ENCODE measurements around the gene MAP4K1.
"Not testable (repeated sequence)": the region's sequence is repeated elsewhere in the genome, so short reads cannot be mapped to it uniquely, and the experiment has no call there.

The MAP4K1 gene

DNA sequence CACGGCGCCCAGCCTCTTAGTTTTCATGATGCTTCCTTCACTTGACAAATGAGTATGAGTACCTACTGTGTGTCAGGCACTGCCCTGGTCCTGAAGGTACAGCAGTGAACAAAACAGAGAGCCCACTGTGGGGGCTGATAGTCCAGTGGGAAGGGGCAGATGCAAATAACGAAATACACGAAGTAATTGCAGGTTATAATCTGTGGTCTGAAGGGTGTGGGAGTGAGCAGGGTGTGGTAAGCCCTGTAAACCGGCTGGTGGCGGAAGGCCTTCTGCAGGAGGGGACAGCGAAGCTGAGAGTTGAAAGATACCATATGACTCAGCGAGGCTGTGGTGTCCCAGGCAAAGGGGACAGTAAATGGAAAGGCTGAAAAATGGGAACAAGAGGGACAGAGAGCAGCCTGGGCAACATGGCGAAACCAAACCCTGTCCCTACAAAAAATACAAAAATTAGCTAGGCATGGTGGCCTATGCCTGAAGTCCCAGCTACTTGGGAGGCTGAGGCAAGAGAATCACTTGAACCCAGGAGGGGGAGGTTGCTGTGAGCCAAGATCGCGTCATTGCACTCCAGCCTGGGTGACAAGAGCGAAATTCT lies 60.5 kb downstream of the MAP4K1 start:
- peak; percentile 45 for DNase-seq
- no peaks in the 10 kb centered on the region for H3K36me3 Mint-ChIP-seq (ENCODE audit: low read depth)
- peaks cover 55% of the 10 kb centered on the region for H3K4me1 Mint-ChIP-seq (ENCODE audit: low read depth)
- no peak overlapping the region for H3K4me3 Mint-ChIP-seq
- peaks cover 10% of the 10 kb centered on the region for H3K27me3 Mint-ChIP-seq
- H3K27ac Mint-ChIP-seq: no peak overlapping the region
- no peaks in the 10 kb centered on the region for H3K9me3 Mint-ChIP-seq

DNA sequence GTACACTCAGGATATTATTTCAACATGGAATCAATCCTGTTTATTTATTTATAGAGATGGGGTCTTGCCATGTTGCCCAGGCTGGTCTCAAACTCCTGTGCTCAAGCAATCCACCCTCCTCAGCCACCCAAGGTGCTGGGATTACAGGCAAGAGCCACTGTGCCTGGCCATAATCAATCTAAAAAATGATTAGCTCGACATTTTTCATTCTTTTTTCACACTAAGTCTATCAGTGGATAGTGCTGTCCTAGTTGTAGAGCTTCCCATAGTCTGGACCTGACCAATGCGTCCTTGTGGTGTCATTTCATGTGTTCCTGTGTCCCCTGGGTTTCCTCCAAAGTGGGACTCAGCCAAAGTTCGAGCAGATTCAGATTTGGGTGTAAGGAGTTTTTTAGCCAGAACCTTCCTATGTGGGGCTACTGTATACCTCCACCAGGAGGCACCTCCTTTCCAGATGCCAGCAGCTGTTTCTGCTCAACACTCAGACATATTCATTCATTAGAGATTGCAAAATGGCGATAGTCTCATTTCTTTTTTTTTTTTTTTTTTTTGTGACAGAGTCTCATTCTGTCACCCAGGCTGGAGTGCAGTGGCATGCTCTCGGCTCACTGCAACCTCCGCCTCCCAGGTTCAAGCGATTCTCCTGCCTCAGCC lies 61.1 kb downstream of the MAP4K1 start:
- Mint-ChIP-seq H3K27ac (no peak overlapping the region), H3K36me3 (ENCODE audit: low read depth) (no peaks in the 10 kb centered on the region), H3K4me3 (no peak overlapping the region), H3K9me3 (no peaks in the 10 kb centered on the region), H3K4me1 (ENCODE audit: low read depth) (peaks cover 52% of the 10 kb centered on the region), H3K27me3 (peaks cover 3% of the 10 kb centered on the region)
- DNase-seq: no peak

DNA sequence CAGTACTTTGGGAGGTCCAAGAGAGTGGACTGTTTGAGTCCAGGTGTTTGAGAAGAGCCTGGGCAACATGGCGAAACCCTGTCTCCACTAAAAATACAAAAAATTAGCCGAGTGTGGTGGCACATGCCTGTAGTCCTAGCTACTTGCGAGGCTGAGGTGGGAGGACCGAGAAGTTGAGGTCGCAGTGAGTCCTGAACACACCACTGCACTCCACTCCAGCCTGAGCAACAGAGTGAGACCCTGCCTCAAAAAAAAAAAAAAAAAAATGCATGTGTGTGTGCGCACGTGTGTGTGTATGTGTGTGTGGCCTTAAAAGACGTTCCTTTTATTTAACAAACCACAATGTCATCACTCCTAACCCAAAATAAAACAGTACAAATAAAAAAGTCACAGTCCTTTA lies 62.6 kb downstream of the MAP4K1 start:
- no peak for DNase-seq
- H3K36me3 Mint-ChIP-seq (ENCODE audit: low read depth): no peaks in the 10 kb centered on the region
- no peak overlapping the region for H3K27ac Mint-ChIP-seq
- H3K27me3 Mint-ChIP-seq: peaks cover 3% of the 10 kb centered on the region
- no peak overlapping the region for H3K4me3 Mint-ChIP-seq
- peaks cover 59% of the 10 kb centered on the region for H3K4me1 Mint-ChIP-seq (ENCODE audit: low read depth)
- H3K9me3 Mint-ChIP-seq: no peaks in the 10 kb centered on the region

DNA sequence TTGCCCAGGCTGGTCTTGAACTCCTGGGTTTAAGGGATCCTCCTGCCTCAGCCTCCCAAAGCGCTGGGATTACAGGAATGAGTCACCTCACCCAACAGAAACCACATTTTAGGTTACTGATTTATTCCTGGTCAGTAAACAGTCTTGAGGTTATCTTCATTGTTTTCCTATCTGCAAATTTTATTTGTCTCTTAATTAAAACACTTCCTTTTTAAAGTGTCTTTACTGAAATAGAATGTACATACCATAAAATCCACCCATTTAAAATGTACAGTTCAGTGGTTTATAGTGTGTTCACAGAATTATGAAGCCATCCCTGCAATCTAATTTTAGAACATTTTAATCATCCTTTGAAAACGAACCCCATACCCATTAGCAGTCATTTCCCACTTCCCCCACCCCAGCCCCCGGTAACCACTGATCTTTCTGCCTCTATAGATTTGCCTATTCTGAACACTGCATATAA lies 63.0 kb downstream of the MAP4K1 start:
- Mint-ChIP-seq H3K27me3 (peaks cover 3% of the 10 kb centered on the region), H3K4me1 (ENCODE audit: low read depth) (peaks cover 54% of the 10 kb centered on the region), H3K36me3 (ENCODE audit: low read depth) (no peaks in the 10 kb centered on the region), H3K27ac (no peak overlapping the region), H3K9me3 (no peaks in the 10 kb centered on the region), H3K4me3 (no peak overlapping the region)
- no peak for DNase-seq

DNA sequence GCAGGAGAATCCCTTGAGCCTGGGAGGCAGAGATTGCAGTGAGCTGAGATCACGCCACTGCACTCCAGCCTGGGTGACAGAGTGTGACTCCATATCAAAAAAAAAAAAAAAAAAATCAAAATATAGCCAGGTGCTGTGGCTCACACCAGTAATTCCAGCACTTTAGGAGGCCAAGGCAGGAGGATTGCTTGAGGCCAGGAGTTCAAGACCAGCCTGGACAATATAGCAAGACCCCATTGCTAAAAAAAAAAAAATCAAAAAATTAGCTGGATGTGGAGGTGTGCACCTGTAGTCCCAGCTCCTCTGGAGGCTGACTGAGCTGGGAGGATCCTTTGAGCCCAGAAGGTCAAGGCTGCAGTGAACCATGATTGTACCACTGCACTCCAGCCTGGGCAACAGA lies 64.5 kb downstream of the MAP4K1 start:
- H3K4me1 Mint-ChIP-seq (ENCODE audit: low read depth): peaks cover 45% of the 10 kb centered on the region
- H3K36me3 Mint-ChIP-seq (ENCODE audit: low read depth); DNase-seq; H3K4me3 Mint-ChIP-seq; H3K9me3 Mint-ChIP-seq; H3K27ac Mint-ChIP-seq; H3K27me3 Mint-ChIP-seq: not testable (repeated sequence)

DNA sequence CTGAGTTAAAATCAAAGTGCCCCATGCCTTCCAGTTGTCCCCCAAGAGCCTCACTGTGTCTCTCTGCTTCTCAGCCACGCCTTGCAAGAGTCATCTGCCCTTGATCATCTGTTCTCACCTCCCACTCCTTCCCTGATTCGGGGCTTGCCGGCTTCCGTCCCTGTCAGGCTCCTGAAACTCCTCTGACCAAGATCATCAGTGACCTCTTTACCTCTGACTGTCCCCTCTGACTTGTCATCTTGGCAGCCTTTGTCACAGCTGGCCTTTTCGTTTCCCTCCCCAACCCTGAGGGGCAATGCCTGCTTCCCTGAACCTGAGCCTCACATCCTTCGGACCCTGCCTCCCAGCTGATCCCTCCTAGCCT lies 66.3 kb downstream of the MAP4K1 start:
- H3K9me3 Mint-ChIP-seq: no peaks in the 10 kb centered on the region
- peak overlapping the region; percentile 24 for H3K4me3 Mint-ChIP-seq
- peaks cover 3% of the 10 kb centered on the region for H3K27me3 Mint-ChIP-seq
- peak overlapping the region; percentile 83 for H3K27ac Mint-ChIP-seq
- peaks cover 37% of the 10 kb centered on the region for H3K4me1 Mint-ChIP-seq (ENCODE audit: low read depth)
- H3K36me3 Mint-ChIP-seq (ENCODE audit: low read depth): no peaks in the 10 kb centered on the region
- DNase-seq: peak; percentile 70

DNA sequence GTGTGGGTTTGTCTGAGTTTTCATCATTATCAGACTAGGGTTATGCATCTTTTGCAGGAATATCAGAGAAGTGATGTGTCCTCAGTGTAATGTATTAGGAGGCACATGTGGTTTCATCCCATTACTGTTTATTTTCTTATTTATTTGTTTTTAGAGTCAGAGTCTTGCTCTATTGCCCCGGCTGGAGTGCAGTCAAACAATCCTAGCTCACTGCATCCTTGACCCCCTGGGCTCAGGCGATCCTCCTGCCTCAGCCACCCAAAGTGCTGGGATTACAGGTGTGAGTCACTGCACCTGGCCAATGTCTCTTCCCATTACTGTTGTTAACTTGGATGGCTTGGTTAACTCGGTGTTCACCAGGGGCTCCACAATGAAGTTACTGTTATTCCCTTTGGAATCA lies 67.4 kb downstream of the MAP4K1 start:
- no peaks in the 10 kb centered on the region for H3K36me3 Mint-ChIP-seq (ENCODE audit: low read depth)
- H3K4me3 Mint-ChIP-seq: no peak overlapping the region
- peaks cover 35% of the 10 kb centered on the region for H3K4me1 Mint-ChIP-seq (ENCODE audit: low read depth)
- DNase-seq: no peak
- H3K9me3 Mint-ChIP-seq: no peaks in the 10 kb centered on the region
- H3K27me3 Mint-ChIP-seq: peaks cover under 1% of the 10 kb centered on the region
- no peak overlapping the region for H3K27ac Mint-ChIP-seq

DNA sequence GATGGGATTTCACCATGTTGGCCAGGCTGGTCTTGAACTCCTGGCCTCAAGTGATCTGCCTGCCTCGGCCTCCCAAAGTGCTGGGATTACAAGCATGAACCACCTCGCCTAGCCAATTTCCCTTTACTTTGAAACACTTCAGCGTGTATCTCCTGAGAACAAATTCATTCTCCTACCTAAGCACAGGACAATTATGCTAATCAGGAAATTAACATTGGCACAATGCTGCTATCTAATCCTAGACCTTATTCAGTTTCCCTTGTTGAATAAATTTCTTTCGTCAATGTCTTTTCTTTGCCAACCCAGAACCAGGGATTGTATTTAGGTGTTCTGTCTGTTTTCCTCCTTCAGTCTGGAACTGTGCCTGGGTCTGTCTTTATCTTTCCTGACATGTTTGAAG lies 67.8 kb downstream of the MAP4K1 start:
- no peak overlapping the region for H3K4me3 Mint-ChIP-seq
- no peak overlapping the region for H3K27ac Mint-ChIP-seq
- no peaks in the 10 kb centered on the region for H3K36me3 Mint-ChIP-seq (ENCODE audit: low read depth)
- peaks cover 35% of the 10 kb centered on the region for H3K4me1 Mint-ChIP-seq (ENCODE audit: low read depth)
- H3K27me3 Mint-ChIP-seq: no peaks in the 10 kb centered on the region
- DNase-seq: no peak
- no peaks in the 10 kb centered on the region for H3K9me3 Mint-ChIP-seq

DNA sequence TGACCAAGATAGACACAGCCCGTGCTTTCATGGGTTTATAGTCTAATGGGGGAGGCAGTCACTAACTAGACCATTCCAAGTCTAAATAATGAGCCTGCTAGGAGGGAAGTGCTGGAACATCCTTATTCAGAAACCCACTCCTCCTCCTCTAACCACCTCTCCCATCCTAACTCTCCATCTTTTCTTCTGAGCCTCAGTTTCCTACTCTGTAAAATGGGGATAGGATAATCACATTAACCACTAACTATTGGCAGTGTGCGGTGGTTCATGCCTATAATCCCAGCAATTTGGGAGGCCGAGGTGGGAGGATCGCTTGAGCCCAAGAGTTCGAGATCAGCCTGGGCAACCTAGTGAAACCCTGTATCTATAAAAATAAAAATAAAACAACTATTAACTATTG lies 68.7 kb downstream of the MAP4K1 start:
- Mint-ChIP-seq H3K4me1 (ENCODE audit: low read depth) (peaks cover 37% of the 10 kb centered on the region), H3K27ac (no peak overlapping the region), H3K36me3 (ENCODE audit: low read depth) (no peaks in the 10 kb centered on the region), H3K9me3 (no peaks in the 10 kb centered on the region), H3K4me3 (no peak overlapping the region), H3K27me3 (no peaks in the 10 kb centered on the region)
- no peak for DNase-seq

DNA sequence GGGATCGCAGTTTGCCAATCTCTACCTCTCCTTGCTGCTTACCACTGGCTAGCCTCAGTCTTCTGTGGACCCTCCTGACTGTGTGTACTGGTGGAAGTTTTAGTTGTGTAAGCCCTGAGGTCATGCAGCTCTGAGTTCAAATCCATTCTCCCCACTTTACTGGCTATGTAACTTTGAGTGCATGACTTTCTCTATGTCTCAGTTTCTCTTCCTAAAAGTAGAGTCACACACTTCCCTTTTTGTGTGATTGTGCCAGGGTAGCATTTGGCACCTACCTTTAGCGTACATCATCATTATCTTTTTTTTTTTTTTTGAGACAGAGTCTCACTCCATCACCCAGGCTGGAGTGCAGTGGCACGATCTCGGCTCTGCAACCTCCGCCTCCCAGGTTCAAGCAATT lies 70.3 kb downstream of the MAP4K1 start:
- Mint-ChIP-seq H3K36me3 (ENCODE audit: low read depth) (no peaks in the 10 kb centered on the region), H3K27ac (no peak overlapping the region), H3K4me1 (ENCODE audit: low read depth) (peaks cover 32% of the 10 kb centered on the region), H3K9me3 (no peaks in the 10 kb centered on the region), H3K27me3 (no peaks in the 10 kb centered on the region), H3K4me3 (no peak overlapping the region)
- DNase-seq: no peak

GRCh38 chr19:38545596-38545995 lies 72.2 kb downstream of the MAP4K1 start:
- peaks cover 23% of the 10 kb centered on the region for H3K4me1 Mint-ChIP-seq (ENCODE audit: low read depth)
- no peak overlapping the region for H3K27ac Mint-ChIP-seq
- no peaks in the 10 kb centered on the region for H3K36me3 Mint-ChIP-seq (ENCODE audit: low read depth)
- H3K9me3 Mint-ChIP-seq: peaks cover 3% of the 10 kb centered on the region
- no peaks in the 10 kb centered on the region for H3K27me3 Mint-ChIP-seq
- no peak overlapping the region for H3K4me3 Mint-ChIP-seq
- no peak for DNase-seq

DNA sequence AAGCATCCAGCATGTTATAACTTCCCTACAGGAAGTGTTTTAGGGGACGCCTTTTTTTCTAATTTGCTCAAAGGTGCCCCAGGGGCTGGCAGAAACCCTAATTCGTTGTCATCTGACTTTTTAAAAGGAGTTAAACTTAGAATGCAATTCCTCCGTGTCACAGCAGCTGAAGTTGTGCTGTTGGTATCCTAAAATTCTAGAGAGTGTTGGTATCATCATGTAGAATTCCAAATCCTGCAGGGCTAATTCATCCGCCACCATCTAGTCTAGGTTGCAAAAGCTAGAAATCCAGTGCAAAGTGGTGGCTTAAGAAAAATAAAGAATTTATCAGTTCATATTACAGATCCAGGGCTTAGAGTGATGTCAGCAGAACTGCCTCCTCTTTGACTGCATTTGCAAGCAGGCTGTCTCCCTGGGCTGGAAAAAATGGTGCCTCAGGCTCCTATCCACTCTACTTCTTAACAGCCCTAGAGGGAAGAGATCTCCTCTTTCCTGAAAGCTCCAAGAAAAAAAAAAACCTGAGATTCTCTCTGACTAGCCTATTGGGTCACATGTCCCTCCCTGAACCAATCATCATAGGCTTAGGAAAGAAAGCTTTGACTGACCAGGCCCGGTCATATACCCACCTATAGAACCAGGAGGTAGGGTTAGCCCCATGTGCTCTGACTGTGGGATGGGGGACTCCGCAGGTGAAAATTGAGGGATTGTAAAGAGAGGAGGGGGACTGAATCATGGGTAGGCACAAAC lies 73.0 kb downstream of the MAP4K1 start:
- Mint-ChIP-seq H3K27me3 (no peaks in the 10 kb centered on the region), H3K36me3 (ENCODE audit: low read depth) (no peaks in the 10 kb centered on the region), H3K27ac (peak overlapping the region; percentile 78), H3K4me3 (no peak overlapping the region), H3K4me1 (ENCODE audit: low read depth) (peaks cover 24% of the 10 kb centered on the region), H3K9me3 (peaks cover 3% of the 10 kb centered on the region)
- no peak for DNase-seq

DNA sequence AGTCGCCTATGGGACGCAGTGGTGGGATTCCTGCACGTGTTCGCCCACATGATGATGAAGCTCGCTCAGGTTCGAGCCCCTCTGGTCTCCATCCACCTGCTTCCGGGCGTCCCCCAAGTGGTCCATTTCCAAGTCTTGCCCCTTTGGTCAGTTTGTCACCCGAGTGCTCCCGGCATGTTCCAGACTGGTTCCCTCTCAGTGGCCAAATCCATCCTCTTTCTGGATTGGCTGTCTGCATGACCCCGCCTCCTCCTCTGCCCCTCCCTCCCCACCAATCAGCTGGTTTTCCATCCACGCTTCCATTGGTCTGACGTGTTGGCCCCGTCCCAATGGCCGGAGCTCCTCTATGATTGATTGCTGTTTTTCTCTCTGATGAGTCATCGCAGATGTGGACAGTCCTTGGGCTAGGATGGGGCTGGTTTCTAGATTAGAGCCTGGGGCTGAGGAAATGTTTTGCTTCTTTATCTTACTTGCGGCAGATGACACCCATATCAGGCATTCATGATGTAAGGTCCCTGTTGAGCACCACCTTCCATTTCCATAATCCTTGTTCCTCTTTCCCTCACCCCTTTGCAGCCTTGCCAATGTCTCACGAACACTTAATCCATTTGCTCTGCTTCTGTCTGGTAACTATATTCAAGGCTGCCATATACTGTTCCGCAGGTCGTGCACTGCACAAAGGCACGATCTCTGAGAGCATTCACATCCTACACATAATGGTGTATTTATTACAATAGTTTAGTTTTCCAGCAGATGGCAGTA lies 73.8 kb downstream of the MAP4K1 start:
- H3K27ac Mint-ChIP-seq: peak overlapping the region; percentile 78
- DNase-seq: peak; percentile 49
- H3K4me1 Mint-ChIP-seq (ENCODE audit: low read depth): peaks cover 31% of the 10 kb centered on the region
- no peaks in the 10 kb centered on the region for H3K36me3 Mint-ChIP-seq (ENCODE audit: low read depth)
- peak overlapping the region; percentile 12 for H3K4me3 Mint-ChIP-seq
- no peaks in the 10 kb centered on the region for H3K27me3 Mint-ChIP-seq
- H3K9me3 Mint-ChIP-seq: peaks cover 3% of the 10 kb centered on the region

DNA sequence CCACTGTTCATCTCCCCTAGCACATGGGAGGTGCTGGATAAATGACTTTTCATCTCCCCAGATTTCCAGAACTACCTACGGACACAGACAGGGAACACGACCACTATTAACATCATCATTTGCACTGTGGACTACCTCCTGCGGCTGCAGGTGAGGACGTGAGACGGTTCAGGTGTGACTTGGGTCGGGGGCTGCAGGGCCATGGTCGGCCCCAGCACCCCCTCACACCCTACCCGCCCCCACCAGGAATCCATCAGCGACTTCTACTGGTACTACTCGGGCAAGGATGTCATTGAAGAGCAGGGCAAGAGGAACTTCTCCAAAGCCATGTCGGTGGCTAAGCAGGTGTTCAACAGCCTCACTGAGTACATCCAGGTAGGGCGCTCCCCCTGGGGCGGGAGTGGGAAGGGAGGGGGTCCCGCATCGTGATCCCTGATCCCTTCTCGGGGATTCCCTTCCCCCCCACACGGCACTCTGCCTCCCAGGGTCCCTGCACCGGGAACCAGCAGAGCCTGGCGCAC lies 74.4 kb downstream of the MAP4K1 start:
- no peak for DNase-seq
- peaks cover 37% of the 10 kb centered on the region for H3K4me1 Mint-ChIP-seq (ENCODE audit: low read depth)
- H3K27ac Mint-ChIP-seq: no peak overlapping the region
- H3K36me3 Mint-ChIP-seq (ENCODE audit: low read depth): no peaks in the 10 kb centered on the region
- no peak overlapping the region for H3K4me3 Mint-ChIP-seq
- H3K27me3 Mint-ChIP-seq: no peaks in the 10 kb centered on the region
- peaks cover 3% of the 10 kb centered on the region for H3K9me3 Mint-ChIP-seq
